Mesendoderm (in vitro differentiated cells): ENCODE data around the gene CCDC6.
"Not testable (repeated sequence)": the region's sequence is repeated elsewhere in the genome, so short reads cannot be mapped to it uniquely, and the experiment has no call there.

ENCODE experiments used
- DNase-seq: peaks from one replicate; pipeline ENCODE4 v3.0.0; 2013
- H2AK5ac ChIP-seq: 2 replicates; pipeline ENCODE4 v1.6.1; 2013; ENCODE audit warnings: low read length, inconsistent platforms
- H2BK120ac ChIP-seq: 2 replicates; pipeline ENCODE4 v1.6.1; 2013; ENCODE audit warnings: low read depth, mild to moderate bottlenecking, low read length, moderate library complexity, mixed read lengths
- H2BK15ac ChIP-seq: replicated peaks from 2 replicates; pipeline ENCODE4 v1.6.1; 2013; ENCODE audit warnings: low read depth, mild to moderate bottlenecking, moderate library complexity
- H2BK5ac ChIP-seq: 2 replicates; pipeline ENCODE4 v1.6.1; 2013; ENCODE audit warnings: low read length, inconsistent platforms
- H3K18ac ChIP-seq: 2 replicates; pipeline ENCODE4 v1.6.1; 2013; ENCODE audit warnings: mild to moderate bottlenecking, low read length, mixed read lengths
- H3K23ac ChIP-seq: one replicate; pipeline ENCODE4 v1.6.1; 2013; ENCODE audit warnings: low read length
- H3K27ac ChIP-seq: 2 replicates; pipeline ENCODE4 v1.5.1; 2013; ENCODE audit warnings: low read depth, mild to moderate bottlenecking, inconsistent platforms, low read length, moderate library complexity
- H3K27me3 ChIP-seq: 2 replicates; pipeline ENCODE4 v1.6.1; 2013; ENCODE audit warnings: low read length, control low read depth, mild to moderate bottlenecking, inconsistent platforms; ENCODE audit not compliant: insufficient read depth, poor library complexity
- H3K36me3 ChIP-seq: 2 replicates; pipeline ENCODE4 v1.6.1; 2013; ENCODE audit warnings: low read length, inconsistent platforms; ENCODE audit not compliant: control insufficient read depth, insufficient read depth
- H3K4ac ChIP-seq: one replicate; pipeline ENCODE4 v1.6.1; 2013; ENCODE audit warnings: low read depth, mild to moderate bottlenecking, low read length, moderate library complexity
- H3K4me1 ChIP-seq: 2 replicates; pipeline ENCODE4 v1.6.1; 2013; ENCODE audit warnings: low read depth, low read length, inconsistent platforms; ENCODE audit not compliant: control insufficient read depth
- H3K4me2 ChIP-seq: 2 replicates; pipeline ENCODE4 v1.6.1; 2013; ENCODE audit warnings: low read length
- H3K4me3 ChIP-seq: 2 replicates; pipeline ENCODE4 v1.5.1; 2013; ENCODE audit warnings: mild to moderate bottlenecking, low read length
- H3K56ac ChIP-seq: one replicate; pipeline ENCODE4 v1.6.1; 2013; ENCODE audit warnings: low read length
- H3K79me1 ChIP-seq: 2 replicates; pipeline ENCODE4 v1.6.1; 2013; ENCODE audit warnings: low read length, inconsistent platforms
- H3K79me2 ChIP-seq: 2 replicates; pipeline ENCODE4 v1.6.1; 2013; ENCODE audit warnings: mild to moderate bottlenecking, low read length; ENCODE audit not compliant: control insufficient read depth, insufficient read depth
- H3K9ac ChIP-seq: 2 replicates; pipeline ENCODE4 v1.6.1; 2013; ENCODE audit warnings: low read length, inconsistent platforms
- H4K5ac ChIP-seq: one replicate; pipeline ENCODE4 v1.6.1; 2013; ENCODE audit warnings: low read length
- H4K8ac ChIP-seq: one replicate; pipeline ENCODE4 v1.6.1; 2013; ENCODE audit warnings: low read depth, mild to moderate bottlenecking, control low read depth, low read length, moderate library complexity
- WGBS: extraction: QIAGEN DNeasy Blood & Tissue Kit; methylation state at CpG from one replicate; pipeline ENCODE4 v1.1.7; 2013; ENCODE audit warnings: low lambda C conversion rate, missing lambda C conversion rate; ENCODE audit not compliant: insufficient coverage; ENCODE audit errors: extremely low coverage; 5-methylcytosine and 5-hydroxymethylcytosine counted together

The CCDC6 gene

GRCh38 chr10:59801171-59801570, 105.2 kb downstream of the CCDC6 start:
- no peak overlapping the region for H3K4me3 ChIP-seq
- no peak overlapping the region for H3K4ac ChIP-seq
- no peaks in the 10 kb centered on the region for H3K27me3 ChIP-seq
- H3K79me1 ChIP-seq: no peaks in the 10 kb centered on the region
- no peak overlapping the region for H3K9ac ChIP-seq
- H3K23ac ChIP-seq: no peak overlapping the region
- no CpG with 5 or more reads among the region's 2 CpGs for WGBS
- H3K36me3 ChIP-seq: no peaks in the 10 kb centered on the region
- no peak overlapping the region for H2AK5ac ChIP-seq
- H3K4me1 ChIP-seq: no peaks in the 10 kb centered on the region
- no peak overlapping the region for H2BK5ac ChIP-seq
- no peak overlapping the region for H2BK15ac ChIP-seq
- H4K8ac ChIP-seq: no peak overlapping the region
- no peaks in the 10 kb centered on the region for H3K79me2 ChIP-seq
- H3K4me2 ChIP-seq: no peak overlapping the region
- H3K18ac ChIP-seq: peak overlapping the region; percentile 51
- no peak overlapping the region for H2BK120ac ChIP-seq
- no peak overlapping the region for H3K56ac ChIP-seq
- H3K27ac ChIP-seq: no peak overlapping the region
- no peak for DNase-seq
- no peak overlapping the region for H4K5ac ChIP-seq

- Histone ChIP-seq H3K36me3 (no peaks in the 10 kb centered on the region), H2BK5ac (no peak overlapping the region)
Measured at GRCh38 chr10:59799421-59799820, 106.9 kb downstream of the CCDC6 start.

GRCh38 chr10:59793919-59794318, 112.4 kb downstream of the CCDC6 start:
- Histone ChIP-seq H3K36me3 (peaks cover 3% of the 10 kb centered on the region), H2AK5ac (no peak overlapping the region), H4K5ac (no peak overlapping the region), H3K4ac (no peak overlapping the region), H2BK15ac (no peak overlapping the region), H4K8ac (no peak overlapping the region), H3K4me2 (no peak overlapping the region), H3K27me3 (no peaks in the 10 kb centered on the region), H3K79me1 (no peaks in the 10 kb centered on the region), H3K4me3 (no peak overlapping the region), H2BK5ac (no peak overlapping the region), H3K56ac (no peak overlapping the region), H3K18ac (no peak overlapping the region), H3K79me2 (no peaks in the 10 kb centered on the region), H3K4me1 (no peaks in the 10 kb centered on the region), H3K27ac (no peak overlapping the region), H3K9ac (no peak overlapping the region), H2BK120ac (no peak overlapping the region), H3K23ac (no peak overlapping the region)
- WGBS: no CpG with 5 or more reads among the region's 2 CpGs
- no peak for DNase-seq

More at GRCh38 chr10:59799421-59799820, 106.9 kb downstream of the CCDC6 start:
- H3K18ac ChIP-seq: no peak overlapping the region
- no CpG with 5 or more reads among the region's 1 CpG for WGBS
- no peak overlapping the region for H2AK5ac ChIP-seq
- no peak overlapping the region for H3K4me3 ChIP-seq
- H3K4me2 ChIP-seq: no peak overlapping the region
- H3K79me1 ChIP-seq: no peaks in the 10 kb centered on the region
- H3K27me3 ChIP-seq: no peaks in the 10 kb centered on the region
- no peak for DNase-seq
- H3K56ac ChIP-seq: no peak overlapping the region
- H4K5ac ChIP-seq: no peak overlapping the region
- H3K4me1 ChIP-seq: no peaks in the 10 kb centered on the region
- H3K23ac ChIP-seq: no peak overlapping the region
- no peak overlapping the region for H2BK15ac ChIP-seq
- no peak overlapping the region for H3K27ac ChIP-seq
- no peak overlapping the region for H4K8ac ChIP-seq
- no peak overlapping the region for H3K9ac ChIP-seq
- no peak overlapping the region for H3K4ac ChIP-seq
- H2BK120ac ChIP-seq: no peak overlapping the region
- no peaks in the 10 kb centered on the region for H3K79me2 ChIP-seq

GRCh38 chr10:59792812-59793211, 113.5 kb downstream of the CCDC6 start:
- Histone ChIP-seq H3K36me3 (peaks cover 3% of the 10 kb centered on the region), H4K8ac (no peak overlapping the region), H3K79me1 (no peaks in the 10 kb centered on the region), H3K23ac (no peak overlapping the region), H3K4me3 (no peak overlapping the region), H2AK5ac (no peak overlapping the region), H3K79me2 (no peaks in the 10 kb centered on the region), H3K4me1 (no peaks in the 10 kb centered on the region), H2BK15ac (no peak overlapping the region), H3K27me3 (no peaks in the 10 kb centered on the region), H2BK5ac (no peak overlapping the region), H4K5ac (no peak overlapping the region), H3K9ac (no peak overlapping the region), H3K4ac (no peak overlapping the region), H3K18ac (no peak overlapping the region), H2BK120ac (no peak overlapping the region), H3K56ac (no peak overlapping the region), H3K4me2 (no peak overlapping the region), H3K27ac (no peak overlapping the region)
- WGBS: no CpG with 5 or more reads among the region's 13 CpGs
- no peak for DNase-seq

GRCh38 chr10:59791601-59792000, 114.8 kb downstream of the CCDC6 start:
- Histone ChIP-seq H3K36me3 (peaks cover 3% of the 10 kb centered on the region), H3K79me1 (no peaks in the 10 kb centered on the region), H2BK5ac (no peak overlapping the region), H3K56ac (no peak overlapping the region), H2BK15ac (no peak overlapping the region), H3K9ac (no peak overlapping the region), H3K4me3 (no peak overlapping the region), H3K4me1 (no peaks in the 10 kb centered on the region), H2BK120ac (no peak overlapping the region), H3K79me2 (no peaks in the 10 kb centered on the region), H3K4ac (no peak overlapping the region), H4K5ac (no peak overlapping the region), H4K8ac (no peak overlapping the region), H3K23ac (no peak overlapping the region), H3K27me3 (no peaks in the 10 kb centered on the region), H2AK5ac (no peak overlapping the region), H3K27ac (no peak overlapping the region), H3K4me2 (no peak overlapping the region), H3K18ac (no peak overlapping the region)
- DNase-seq: no peak
- no CpG with 5 or more reads among the region's 2 CpGs for WGBS

- DNase-seq: peak; percentile 5
- not testable (repeated sequence) for H3K18ac ChIP-seq, H3K4me1 ChIP-seq, H3K4me3 ChIP-seq, H3K79me2 ChIP-seq, H4K5ac ChIP-seq, H3K79me1 ChIP-seq, H4K8ac ChIP-seq, H3K4ac ChIP-seq, H2BK120ac ChIP-seq, H2BK15ac ChIP-seq, H3K27me3 ChIP-seq, H3K9ac ChIP-seq, H3K23ac ChIP-seq, H2AK5ac ChIP-seq, H3K4me2 ChIP-seq, H3K27ac ChIP-seq, H2BK5ac ChIP-seq, H3K56ac ChIP-seq, H3K36me3 ChIP-seq
- WGBS: no CpG with 5 or more reads among the region's 2 CpGs
Measured at GRCh38 chr10:59790080-59790479, 116.3 kb downstream of the CCDC6 start.
